ENCODE results near the gene DGKH.
A peak's percentile ranks its signal among the peaks of the same experiment; 100 is the strongest.
"Not testable (repeated sequence)": the region's sequence is repeated elsewhere in the genome, so short reads cannot be mapped to it uniquely, and the experiment has no call there.

The DGKH gene

DNA sequence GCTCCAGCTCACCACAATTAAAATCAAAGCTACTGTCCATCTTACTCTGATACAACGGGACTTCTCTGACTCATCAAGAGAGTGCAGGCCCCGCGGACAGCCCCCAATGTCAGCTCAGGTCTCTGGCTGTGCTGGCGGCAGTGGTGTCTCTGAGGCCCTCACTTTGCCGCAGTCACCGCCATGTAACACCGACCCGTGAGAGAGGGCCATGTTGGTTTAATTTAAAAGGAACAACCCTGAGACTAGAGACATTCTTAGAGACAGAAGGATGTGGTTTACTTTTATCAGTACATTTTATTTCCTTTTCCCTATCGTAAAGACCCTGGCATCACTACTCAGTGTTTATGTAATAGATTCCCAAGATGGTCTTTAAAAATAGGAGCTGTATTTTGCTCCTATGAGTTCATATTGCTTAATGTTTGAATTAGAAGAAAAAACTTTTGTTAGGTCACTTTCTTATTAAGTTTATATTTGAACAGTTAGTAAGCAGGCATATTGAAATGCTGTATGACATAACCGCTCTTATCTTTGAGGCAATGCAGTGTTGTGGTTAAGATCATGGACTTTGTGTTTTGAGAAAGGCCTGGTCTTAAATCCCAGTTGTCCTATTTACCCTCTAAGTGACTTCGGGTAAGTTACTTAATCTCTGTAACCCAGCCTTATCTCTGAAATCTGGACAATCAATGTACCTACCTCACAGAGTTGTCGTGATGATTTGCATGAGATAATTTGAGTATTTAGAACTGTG lies 23.4 kb downstream of the DGKH start:
- no peak for DNase-seq (ENCODE audit: low read depth)

DNA sequence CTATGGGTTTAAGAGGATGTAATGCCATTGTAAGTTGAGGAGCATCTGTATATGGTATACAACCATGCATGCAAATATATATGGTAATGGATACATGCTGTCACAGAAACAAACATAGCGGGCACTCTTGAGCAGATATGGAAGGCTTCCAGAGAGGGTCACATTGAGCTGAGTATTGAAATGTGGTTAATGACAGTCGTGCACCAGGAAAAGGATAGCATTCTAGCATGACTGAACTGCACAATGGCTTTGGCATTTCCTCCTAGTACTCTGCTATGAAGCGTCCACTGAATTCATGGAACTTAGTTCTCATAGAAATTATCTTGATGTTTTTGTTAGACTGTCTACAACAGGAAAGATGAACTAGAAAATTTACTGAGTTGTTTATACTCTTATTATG lies 25.2 kb downstream of the DGKH start:
- no peak for DNase-seq (ENCODE audit: low read depth)

DNA sequence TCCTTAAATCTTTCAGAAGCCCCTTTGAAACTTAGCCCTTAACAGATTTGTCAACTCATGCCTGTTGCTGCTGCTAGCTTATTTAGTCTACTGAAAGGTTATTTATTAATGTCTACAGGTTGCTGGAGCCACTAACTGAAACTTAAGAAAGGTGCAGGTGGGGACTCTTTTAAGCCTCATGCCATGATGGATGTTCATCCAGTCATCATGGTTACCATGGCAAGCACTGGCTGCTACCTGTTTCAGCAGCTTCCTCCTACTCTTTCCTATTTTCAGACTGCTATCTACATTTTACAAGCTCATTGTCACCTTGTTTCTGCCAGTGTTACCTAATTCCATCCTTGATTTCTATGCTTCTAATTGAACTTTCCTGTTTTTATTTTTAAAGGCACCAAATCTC lies 27.1 kb downstream of the DGKH start:
- no peak for DNase-seq (ENCODE audit: low read depth)

GRCh38 chr13:42076309-42076713 lies 27.9 kb downstream of the DGKH start:
- no peak for DNase-seq (ENCODE audit: low read depth)

DNA sequence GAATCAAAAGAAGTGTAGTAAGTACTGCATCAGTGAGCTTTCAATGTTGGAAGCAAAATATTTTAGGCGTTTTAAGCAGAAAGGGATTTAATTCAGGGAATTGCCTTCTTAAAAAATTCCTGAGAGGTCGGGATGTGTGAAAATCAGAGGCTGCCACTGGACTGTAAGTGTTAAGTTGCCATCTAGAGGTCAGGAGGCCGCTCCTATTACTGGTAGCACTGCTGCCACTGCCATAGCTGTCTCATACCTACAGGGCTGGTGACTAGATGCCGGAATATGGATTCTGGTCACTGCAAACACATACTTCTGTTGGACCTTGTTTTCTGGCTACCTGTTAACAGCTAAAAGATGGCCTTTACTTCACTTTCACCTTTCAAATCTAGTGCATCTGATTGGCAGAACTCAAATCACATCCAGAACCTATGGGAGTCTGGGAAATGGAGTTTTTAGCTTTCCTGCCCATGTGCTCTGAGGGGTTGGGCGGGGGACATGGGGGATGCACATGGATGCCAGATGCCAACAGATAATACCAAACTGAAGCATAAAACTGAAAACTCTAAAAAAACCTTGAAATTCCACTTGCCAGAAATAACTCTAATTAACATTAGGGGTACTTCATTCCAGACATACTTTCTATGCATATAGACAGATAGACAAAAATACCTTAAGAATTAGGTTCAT lies 29.8 kb downstream of the DGKH start:
- DNase-seq (ENCODE audit: low read depth): no peak

- DNase-seq (ENCODE audit: low read depth): no peak
These were observed 34.8 kb downstream of the DGKH start for GRCh38 chr13:42083138-42083770.

GRCh38 chr13:42084722-42085121 lies 36.3 kb downstream of the DGKH start:
- no peak for DNase-seq (ENCODE audit: low read depth)

GRCh38 chr13:42086582-42086981 lies 38.1 kb downstream of the DGKH start:
- DNase-seq (ENCODE audit: low read depth): no peak

- no peak for DNase-seq (ENCODE audit: low read depth)
These were observed 46.1 kb downstream of the DGKH start for GRCh38 chr13:42094516-42095040.

DNA sequence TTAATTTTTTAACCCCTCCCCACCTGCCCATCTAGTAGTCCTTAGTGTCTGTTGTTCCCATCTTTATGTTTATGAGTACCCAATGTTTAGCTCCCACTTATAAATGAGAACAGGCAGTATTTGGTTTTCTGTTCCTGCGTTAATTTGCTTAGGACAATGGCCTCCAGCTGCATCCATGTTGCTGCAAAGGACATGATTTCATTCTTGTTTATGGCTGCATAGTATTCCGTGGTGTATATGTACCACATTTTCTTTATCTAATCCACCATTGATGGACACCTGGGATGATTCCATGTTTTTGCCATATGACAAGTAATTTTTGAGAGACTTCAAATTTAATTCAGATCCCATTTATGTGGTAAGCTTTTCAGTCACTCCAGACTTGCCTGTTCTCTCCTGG lies 47.8 kb downstream of the DGKH start:
- DNase-seq (ENCODE audit: low read depth): not testable (repeated sequence)

DNA sequence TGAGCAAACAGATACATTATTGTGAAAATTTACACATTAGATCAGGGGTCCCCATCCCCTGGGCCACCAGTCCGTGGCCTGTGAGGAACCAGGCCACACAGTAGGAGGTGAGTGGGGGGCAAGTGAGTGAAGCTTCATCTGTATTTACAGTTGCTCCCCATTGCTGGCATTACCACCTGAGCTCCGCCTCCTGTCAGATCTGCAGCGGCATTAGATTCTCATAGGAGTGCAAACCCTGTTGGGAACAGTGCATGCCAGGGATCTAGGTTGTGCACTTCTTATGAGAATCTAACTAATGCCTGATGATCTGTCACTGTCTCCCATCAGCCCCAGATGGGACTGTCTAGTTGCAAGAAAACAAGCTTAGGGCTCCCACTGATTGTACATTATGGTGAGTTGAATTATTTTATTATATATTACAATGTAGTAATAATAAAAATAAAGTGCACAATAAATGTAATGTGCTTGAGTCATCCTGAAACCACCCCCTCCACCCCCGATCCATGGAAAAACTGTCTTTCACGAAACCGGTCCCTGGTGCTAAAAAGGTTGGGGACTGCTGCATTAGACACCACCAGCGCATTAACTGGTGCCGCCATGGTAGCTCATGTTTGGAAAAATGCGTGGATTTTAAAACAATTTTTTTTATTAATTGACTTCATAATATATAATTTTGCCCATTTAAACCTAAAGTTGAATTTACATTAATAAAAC lies 51.7 kb downstream of the DGKH start:
- no peak for DNase-seq (ENCODE audit: low read depth)

GRCh38 chr13:42100960-42101359 lies 52.5 kb downstream of the DGKH start:
- DNase-seq (ENCODE audit: low read depth): no peak

DNA sequence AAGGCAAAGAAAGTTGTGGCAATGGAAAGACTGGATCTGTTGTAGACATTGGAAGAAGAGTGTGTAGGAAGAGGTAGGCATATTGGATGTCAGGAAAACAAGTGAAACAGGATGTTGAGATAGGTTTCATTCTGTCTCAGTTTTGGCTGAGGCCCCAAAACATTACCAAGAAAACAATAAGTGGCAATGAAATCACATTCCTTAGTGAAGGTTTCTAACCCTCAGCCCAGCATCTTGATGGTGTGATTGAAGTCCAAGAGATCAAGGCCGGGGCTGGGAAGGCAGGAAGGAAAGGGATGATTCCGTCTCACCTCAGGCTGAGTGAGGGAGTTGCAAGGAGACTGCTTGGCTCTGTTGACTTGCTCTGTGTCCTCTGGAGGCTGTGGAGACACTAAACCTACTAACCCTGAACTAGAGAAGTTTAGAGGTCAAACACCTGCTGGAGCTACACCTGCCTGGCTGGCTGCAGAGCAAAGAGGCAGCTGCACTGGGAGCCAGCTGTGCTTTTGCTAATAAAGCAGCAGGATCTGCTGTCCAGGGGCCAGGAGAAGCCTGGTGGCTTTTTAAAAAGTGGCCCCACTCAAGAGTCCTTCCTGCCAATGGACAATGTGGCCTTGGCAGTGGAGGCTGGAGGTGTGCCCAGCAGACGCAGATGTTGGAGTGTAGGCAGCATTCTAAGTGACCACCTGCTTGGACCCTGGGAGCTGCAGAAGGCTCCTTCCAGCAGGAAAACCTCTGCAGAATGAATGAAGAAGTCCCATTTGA lies 53.6 kb downstream of the DGKH start:
- DNase-seq (ENCODE audit: low read depth): no peak

GRCh38 chr13:42102961-42103865 lies 54.8 kb downstream of the DGKH start:
- no peak for DNase-seq (ENCODE audit: low read depth)

DNA sequence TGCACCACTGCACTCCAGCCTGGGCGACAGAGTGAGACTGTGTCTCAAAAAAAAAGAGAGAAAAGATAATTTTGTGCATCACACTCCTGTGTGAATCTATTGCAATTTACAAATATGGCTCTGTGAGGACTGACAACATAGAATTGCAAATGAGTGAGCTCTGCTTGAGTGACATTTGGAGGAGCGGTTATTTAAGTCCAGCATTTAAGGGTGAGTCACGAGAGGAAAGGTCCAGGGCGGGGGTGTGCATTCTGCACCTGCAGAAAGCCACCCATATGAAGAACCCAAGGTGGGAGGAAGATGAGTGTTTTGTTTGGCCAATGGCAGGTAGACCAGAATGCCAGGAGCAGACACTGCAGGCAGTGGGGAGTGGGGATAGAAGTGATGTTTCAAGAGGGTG lies 58.5 kb downstream of the DGKH start:
- DNase-seq (ENCODE audit: low read depth): no peak

DNA sequence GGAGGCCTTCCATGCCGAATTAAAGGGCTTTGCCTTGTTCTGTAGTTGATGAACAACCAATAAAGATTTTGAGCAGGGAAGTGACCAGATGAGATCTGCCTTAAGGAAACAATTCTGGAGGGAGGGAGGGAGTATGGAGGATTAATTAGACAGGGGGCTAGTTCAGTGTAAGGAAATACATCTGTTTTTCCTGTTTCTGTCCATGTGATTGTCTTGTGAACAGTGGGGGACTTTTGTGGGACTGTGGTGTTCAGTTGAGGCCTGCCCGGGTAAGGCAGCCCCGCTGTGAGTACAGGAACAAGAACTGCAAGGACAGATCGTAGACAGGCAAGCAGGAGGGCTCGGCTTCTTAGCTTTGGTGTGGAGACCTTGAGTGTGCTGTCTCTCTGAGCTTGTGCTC lies 59.0 kb downstream of the DGKH start:
- DNase-seq (ENCODE audit: low read depth): no peak

DNA sequence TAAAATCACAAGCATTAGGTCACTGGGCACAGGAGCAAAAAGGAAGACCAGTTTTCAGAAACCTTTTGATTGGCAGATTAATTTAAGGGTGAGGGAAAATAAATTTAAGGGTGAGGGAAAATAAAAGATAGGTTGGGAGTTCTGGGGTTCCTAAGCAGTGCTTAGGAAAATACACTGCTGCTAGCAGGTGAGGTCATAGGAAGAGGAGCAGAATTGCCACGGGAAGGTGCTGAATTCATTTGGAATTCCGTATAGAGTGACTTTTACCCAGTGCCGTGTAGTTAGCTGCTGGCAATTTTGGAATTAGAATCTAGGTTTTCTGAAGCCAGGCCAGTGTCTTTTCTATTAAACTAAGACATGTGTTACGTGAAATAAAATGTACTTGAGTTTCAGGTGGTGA lies 59.8 kb downstream of the DGKH start:
- DNase-seq (ENCODE audit: low read depth): no peak

DNA sequence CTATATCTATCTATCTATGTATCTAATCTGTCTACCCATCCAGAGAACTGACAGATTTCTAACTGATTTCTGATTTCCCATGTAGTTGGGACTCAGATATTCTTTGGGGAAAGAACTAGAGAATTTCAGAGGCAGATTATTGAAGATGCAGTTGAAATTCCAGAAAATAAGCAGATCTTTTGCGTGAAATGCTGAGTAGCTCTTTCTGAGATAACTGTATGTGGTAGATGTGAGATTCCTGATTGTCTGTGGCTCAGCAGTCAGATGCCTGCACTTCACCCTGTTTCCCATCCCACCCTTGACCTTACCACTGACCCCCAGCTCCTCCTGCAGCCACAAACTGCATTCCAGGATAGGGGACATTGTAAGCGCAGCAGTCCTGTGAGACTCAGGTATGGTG lies 61.5 kb downstream of the DGKH start:
- DNase-seq (ENCODE audit: low read depth): no peak

DNA sequence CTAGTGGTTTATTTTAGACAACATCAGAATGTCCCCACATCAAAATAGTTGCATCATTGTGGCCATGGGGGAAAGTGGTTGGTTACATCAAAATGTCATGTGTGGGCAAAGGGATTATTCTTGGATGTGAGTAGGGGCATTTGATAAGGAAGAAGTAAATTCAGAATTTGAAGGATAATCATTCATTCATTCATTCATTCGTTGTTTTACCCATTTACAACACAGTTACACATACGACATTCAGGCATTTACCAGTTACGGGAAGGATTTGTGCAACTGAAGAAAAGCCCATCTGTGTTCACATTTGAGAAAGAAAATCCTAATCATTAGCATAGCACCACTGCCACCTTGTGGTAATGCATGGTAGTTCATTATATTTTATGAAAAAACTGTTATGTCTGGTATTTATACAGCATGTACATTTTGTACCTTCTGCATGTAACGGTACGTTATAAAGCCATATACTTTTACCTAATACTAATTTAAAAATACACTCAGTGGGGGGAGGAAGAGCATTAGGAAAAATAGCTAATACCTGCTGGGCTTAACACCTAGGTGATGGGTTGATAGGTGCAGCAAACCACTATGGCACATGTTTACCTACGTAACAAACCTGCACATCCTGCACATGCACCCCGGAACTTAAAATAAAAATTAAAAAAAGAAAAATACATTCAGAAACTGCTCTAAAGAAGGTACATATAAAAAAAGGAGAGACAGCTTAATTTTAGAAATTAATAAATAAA lies 62.1 kb downstream of the DGKH start:
- DNase-seq (ENCODE audit: low read depth): peak; percentile 53

GRCh38 chr13:42112864-42113263 lies 64.4 kb downstream of the DGKH start:
- no peak for DNase-seq (ENCODE audit: low read depth)

Data from HS-5 (cell line).